ENCODE measurements around the gene MTMR1.

The MTMR1 gene

DNA sequence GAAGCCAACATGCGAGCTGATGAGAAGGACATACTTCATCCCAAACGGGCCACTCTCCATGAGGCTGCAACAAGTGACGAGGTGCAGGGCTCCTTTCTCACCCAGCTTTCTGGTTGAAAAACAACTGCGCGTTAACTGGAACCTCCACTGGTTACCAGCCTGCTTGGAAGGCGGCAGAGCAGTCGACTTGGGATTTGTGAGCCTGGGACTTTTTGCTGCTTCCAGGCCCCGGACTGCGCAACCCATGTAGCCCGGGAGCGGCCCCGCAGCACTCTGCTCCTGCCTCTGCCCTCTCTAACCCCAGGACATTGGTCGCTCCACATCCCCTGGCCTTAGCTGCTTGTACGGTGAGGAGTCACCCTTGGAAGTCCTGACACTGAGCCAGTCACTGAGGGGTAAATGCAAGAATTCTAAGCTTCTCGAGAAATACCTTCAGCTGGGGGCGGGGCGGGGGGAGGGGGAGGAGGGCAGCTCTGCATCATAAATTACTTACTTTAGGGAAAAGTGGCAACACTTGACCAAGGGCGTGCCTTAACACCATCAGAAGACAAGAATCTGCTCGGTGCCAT lies 72.7 kb downstream of the MTMR1 start:
- DNase-seq (ENCODE audit: low read depth) = no peak
- no peak overlapping the region for H3K4me3 ChIP-seq (ENCODE audit: low read length)
- TF ChIP-seq, protein P1, sequence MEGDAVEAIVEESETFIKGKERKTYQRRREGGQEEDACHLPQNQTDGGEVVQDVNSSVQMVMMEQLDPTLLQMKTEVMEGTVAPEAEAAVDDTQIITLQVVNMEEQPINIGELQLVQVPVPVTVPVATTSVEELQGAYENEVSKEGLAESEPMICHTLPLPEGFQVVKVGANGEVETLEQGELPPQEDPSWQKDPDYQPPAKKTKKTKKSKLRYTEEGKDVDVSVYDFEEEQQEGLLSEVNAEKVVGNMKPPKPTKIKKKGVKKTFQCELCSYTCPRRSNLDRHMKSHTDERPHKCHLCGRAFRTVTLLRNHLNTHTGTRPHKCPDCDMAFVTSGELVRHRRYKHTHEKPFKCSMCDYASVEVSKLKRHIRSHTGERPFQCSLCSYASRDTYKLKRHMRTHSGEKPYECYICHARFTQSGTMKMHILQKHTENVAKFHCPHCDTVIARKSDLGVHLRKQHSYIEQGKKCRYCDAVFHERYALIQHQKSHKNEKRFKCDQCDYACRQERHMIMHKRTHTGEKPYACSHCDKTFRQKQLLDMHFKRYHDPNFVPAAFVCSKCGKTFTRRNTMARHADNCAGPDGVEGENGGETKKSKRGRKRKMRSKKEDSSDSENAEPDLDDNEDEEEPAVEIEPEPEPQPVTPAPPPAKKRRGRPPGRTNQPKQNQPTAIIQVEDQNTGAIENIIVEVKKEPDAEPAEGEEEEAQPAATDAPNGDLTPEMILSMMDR (conservative IDR thresholded peaks at IDR 0.05; ENCODE audit: low read length) = no peak

- no peak for DNase-seq (ENCODE audit: low read depth)
- TF ChIP-seq, protein P1 (conservative IDR thresholded peaks at IDR 0.05; ENCODE audit: low read length) = no peak
- no peak overlapping the region for H3K4me3 ChIP-seq (ENCODE audit: low read length)
Measured at GRCh38 chrX:150766351-150767044, 73.3 kb downstream of the MTMR1 start.

DNA sequence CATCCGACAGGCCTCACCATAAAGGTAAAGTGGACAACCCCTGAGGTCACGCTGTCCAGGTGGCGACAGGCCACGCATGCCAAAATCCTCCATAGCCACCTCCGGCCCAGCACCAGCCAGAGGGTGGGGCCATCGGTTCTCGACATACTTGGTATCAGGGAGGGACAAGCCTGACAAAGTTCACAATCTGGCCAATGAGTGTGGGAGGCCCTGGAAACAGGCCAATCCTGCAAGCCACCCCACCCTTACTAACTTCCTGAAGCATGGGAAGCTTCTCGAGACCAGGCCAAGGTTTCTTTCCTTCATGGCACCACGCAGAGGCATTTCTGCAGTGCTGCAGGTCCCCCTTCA lies 73.8 kb downstream of the MTMR1 start:
- no peak overlapping the region for H3K4me3 ChIP-seq (ENCODE audit: low read length)
- no peak for DNase-seq (ENCODE audit: low read depth)
- TF ChIP-seq, protein P1 (conservative IDR thresholded peaks at IDR 0.05; ENCODE audit: low read length) = no peak

GRCh38 chrX:150767475-150768131 lies 74.4 kb downstream of the MTMR1 start:
- peak; percentile 93 for DNase-seq (ENCODE audit: low read depth)
- TF ChIP-seq, protein P1 (conservative IDR thresholded peaks at IDR 0.05; ENCODE audit: low read length) = 0 out of 2 replicates have a peak, but pooled peaks have one; percentile 8
- no peak overlapping the region for H3K4me3 ChIP-seq (ENCODE audit: low read length)

- peak; percentile 50 for DNase-seq (ENCODE audit: low read depth)
- TF ChIP-seq, protein P1 (conservative IDR thresholded peaks at IDR 0.05; ENCODE audit: low read length) = no peak
Measured at GRCh38 chrX:150768132-150768485, 74.9 kb downstream of the MTMR1 start.

GRCh38 chrX:150768580-150769190 lies 75.5 kb downstream of the MTMR1 start:
- TF ChIP-seq, protein P1 (conservative IDR thresholded peaks at IDR 0.05; ENCODE audit: low read length) = no peak
- no peak for DNase-seq (ENCODE audit: low read depth)

More at GRCh38 chrX:150768132-150768485, 74.9 kb downstream of the MTMR1 start:
- no peak overlapping the region for H3K4me3 ChIP-seq (ENCODE audit: low read length)

More at GRCh38 chrX:150768580-150769190, 75.5 kb downstream of the MTMR1 start:
- no peak overlapping the region for H3K4me3 ChIP-seq (ENCODE audit: low read length)

All from AG10803 (cell line).